HEK293T (cell line): ENCODE measurements around the gene COA8.
A peak's percentile ranks its signal among the peaks of the same experiment; 100 is the strongest.

Source experiments
- CTCF ChIA-PET: fragments of 350-600 bp; formaldehyde crosslinking; extraction: SDS; loops from one replicate; lab custom pipeline; 2021; ENCODE audit warnings: antibody characterized with exemption, inconsistent platforms; lab: Yijun Ruan, JAX
- POLR2A ChIA-PET: fragments of 350-600 bp; formaldehyde crosslinking; extraction: SDS; loops from one replicate; lab custom pipeline; 2020; ENCODE audit warnings: antibody characterized with exemption, inconsistent platforms; lab: Yijun Ruan, JAX
- DNase-seq: peaks from one replicate; pipeline ENCODE4 v3.0.0; 2012; ENCODE audit warnings: mixed read lengths; ENCODE audit errors: extremely low spot score
- ARNT ChIP-seq: fragments of 450-650 bp; IDR thresholded peaks from 2 replicates; pipeline ENCODE4 v1.6.1; 2017; ENCODE audit warnings: mild to moderate bottlenecking
- BHLHE40 ChIP-seq: fragments of 450-650 bp; IDR thresholded peaks from 2 replicates; pipeline ENCODE4 v1.6.1; 2016; ENCODE audit warnings: mild to moderate bottlenecking, moderate library complexity, borderline replicate concordance
- CTBP1 ChIP-seq: fragments of 450-650 bp; IDR thresholded peaks from 2 replicates; pipeline ENCODE4 v1.6.1; 2016; ENCODE audit warnings: borderline replicate concordance
- ELF4 ChIP-seq: fragments of 450-650 bp; IDR thresholded peaks from 2 replicates; pipeline ENCODE4 v1.6.1; 2017; ENCODE audit warnings: antibody characterized with exemption
- FOXA1 ChIP-seq: fragments of 450-650 bp; IDR thresholded peaks from 2 replicates; pipeline ENCODE4 v1.6.1; 2016; ENCODE audit warnings: mild to moderate bottlenecking
- FOXK2 ChIP-seq: fragments of 450-650 bp; IDR thresholded peaks from 2 replicates; pipeline ENCODE4 v1.6.1; 2016; ENCODE audit warnings: mild to moderate bottlenecking
- FOXM1 ChIP-seq: fragments of 450-650 bp; IDR thresholded peaks from 2 replicates; pipeline ENCODE4 v1.6.1; 2017; ENCODE audit warnings: mild to moderate bottlenecking, borderline replicate concordance
- HDGF ChIP-seq: fragments of 450-650 bp; IDR thresholded peaks from 2 replicates; pipeline ENCODE4 v1.6.1; 2017; ENCODE audit warnings: antibody characterized with exemption, borderline replicate concordance
- L3MBTL2 ChIP-seq: fragments of 450-650 bp; conservative IDR thresholded peaks from 2 replicates; pipeline ENCODE4 v1.6.1; 2016; ENCODE audit warnings: mild to moderate bottlenecking
- LEF1 ChIP-seq: fragments of 450-650 bp; IDR thresholded peaks from 2 replicates; pipeline ENCODE4 v1.6.1; 2017; ENCODE audit warnings: mild to moderate bottlenecking, borderline replicate concordance
- NFRKB ChIP-seq: fragments of 450-650 bp; IDR thresholded peaks from 2 replicates; pipeline ENCODE4 v1.6.1; 2016; ENCODE audit warnings: mild to moderate bottlenecking, moderate library complexity
- SP1 ChIP-seq: fragments of 450-650 bp; IDR thresholded peaks from 2 replicates; pipeline ENCODE4 v1.6.1; 2017
- SUZ12 ChIP-seq: fragments of 450-650 bp; IDR thresholded peaks from 2 replicates; pipeline ENCODE4 v1.6.1; 2016; ENCODE audit warnings: mild to moderate bottlenecking
- TARDBP ChIP-seq: fragments of 450-650 bp; IDR thresholded peaks from 2 replicates; pipeline ENCODE4 v1.6.1; 2016
- ZNF384 ChIP-seq: fragments of 450-650 bp; IDR thresholded peaks from 2 replicates; pipeline ENCODE4 v1.6.1; 2016
- TF ChIP-seq, protein P1 (sequence below): fragments of 450-650 bp; IDR thresholded peaks from 2 replicates; pipeline ENCODE4 v1.6.1; 2016

The COA8 gene

DNA sequence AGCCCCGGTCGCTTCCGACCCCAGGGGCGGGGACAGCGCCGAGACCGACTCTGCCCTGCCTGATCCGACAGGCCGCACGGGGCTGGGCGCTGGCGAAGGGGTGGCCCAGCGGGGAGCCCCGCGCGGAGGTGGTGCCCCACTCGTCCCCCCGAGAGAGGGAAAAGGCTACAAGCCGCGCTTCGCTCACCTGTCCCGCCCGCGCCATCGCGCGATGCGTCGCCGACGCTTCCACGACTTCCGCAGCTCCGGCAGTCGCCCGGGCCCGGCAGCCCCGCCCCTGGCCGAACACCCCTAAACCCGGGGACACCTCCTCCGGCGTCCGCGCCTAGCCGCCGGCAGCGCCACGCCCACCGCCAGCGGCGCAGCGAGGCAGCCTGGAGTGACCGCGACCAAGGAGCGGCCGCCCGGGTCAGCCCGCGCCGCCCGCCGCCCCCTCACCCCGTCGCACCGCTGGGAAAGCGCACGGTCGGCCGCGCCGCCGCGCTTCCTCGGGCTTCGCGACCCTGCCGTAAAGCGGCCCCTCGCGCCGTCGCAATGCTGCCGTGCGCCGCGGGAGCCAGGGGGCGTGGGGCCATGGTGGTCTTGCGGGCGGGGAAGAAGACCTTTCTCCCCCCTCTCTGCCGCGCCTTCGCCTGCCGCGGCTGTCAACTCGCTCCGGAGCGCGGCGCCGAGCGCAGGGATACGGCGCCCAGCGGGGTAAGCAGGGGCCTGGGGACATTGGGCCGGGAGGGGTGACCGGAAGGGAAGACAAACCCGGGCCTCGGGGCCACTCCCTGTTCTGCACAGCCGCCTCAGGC is at the start of gene COA8, which contains the start of gene BAG5:
Gene COA8, plus strand, starts transcription at position 532 of the 797 bp plus-strand sequence. Its CDS starts 42 bp downstream, at position 574.
Gene BAG5, minus strand, starts transcription at position 229 of the 797 bp plus-strand sequence. CDS start 1,493 bp downstream, outside the sequence.
- TF ChIP-seq HDGF, result no peak
- no peak for TF ChIP-seq ZNF384
- TF ChIP-seq FOXM1, result peak; percentile 97
- peak; percentile 93 for TF ChIP-seq LEF1
- no peak for TF ChIP-seq ELF4
- no peak for TF ChIP-seq FOXA1
- TF ChIP-seq NFRKB, result no peak
- TF ChIP-seq, protein P1, sequence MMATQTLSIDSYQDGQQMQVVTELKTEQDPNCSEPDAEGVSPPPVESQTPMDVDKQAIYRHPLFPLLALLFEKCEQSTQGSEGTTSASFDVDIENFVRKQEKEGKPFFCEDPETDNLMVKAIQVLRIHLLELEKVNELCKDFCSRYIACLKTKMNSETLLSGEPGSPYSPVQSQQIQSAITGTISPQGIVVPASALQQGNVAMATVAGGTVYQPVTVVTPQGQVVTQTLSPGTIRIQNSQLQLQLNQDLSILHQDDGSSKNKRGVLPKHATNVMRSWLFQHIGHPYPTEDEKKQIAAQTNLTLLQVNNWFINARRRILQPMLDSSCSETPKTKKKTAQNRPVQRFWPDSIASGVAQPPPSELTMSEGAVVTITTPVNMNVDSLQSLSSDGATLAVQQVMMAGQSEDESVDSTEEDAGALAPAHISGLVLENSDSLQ, result no peak
- TF ChIP-seq TARDBP, result no peak
- TF ChIP-seq SP1, result no peak
- TF ChIP-seq CTBP1, result no peak
- no peak for TF ChIP-seq SUZ12
- no peak for TF ChIP-seq FOXK2
- no peak for TF ChIP-seq BHLHE40
- peak; percentile 91 for TF ChIP-seq ARNT
- TF ChIP-seq L3MBTL2, result no peak
- ChIA-PET POLR2A (interaction anchor here (1.1 to 1.5 kb wide), 2 partner anchors 9 to 13 kb away, joined by 3 read pairs; no protein-coding TSS in a partner anchor), CTCF (interaction anchor here (1.7 kb wide), 1 partner anchor 44 kb away, joined by 5 read pairs; no protein-coding TSS in a partner anchor)
- DNase-seq, result peak; percentile 89

DNA sequence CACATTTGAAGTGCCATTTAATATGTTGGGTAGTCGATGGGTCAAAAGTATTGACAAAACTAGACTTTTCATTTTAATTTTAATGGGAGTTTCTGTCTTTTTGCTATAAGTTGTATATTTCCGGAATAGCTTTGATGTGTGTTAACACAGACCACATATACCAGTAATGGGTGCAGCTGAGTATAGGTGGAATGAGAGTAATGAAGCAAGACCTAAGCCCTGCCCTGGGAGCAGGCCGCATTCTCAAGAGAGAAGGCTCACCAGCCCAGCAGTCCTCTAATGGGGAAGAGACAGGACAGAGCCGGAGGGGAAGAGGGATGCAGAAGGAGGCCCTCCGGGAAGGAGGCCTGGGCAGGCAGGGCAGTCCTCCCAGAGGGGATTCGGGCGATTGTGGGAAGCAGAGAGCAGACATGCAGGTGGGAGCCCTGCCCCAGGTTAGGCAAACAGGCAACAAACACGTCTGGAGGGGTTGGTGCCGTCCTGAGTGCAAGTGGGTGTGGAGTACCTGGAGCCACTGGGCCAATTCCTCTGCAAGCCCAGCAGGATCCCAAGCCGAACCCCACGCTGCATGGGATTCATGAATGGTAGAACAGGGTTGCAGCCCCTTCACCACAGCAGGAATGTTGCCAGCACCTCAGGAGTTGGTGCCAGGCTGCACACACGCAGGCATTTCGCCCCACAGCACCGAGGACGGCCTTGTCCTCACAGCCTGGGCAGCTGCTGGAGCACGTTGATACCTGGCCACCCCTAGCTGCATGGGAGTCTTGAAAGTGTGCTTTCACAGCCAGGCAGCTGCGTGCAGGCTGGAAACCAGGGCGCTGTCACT is 48.0 kb upstream of the COA8 start:
- TF ChIP-seq ARNT, result no peak
- no peak for TF ChIP-seq NFRKB
- TF ChIP-seq FOXK2, result no peak
- TF ChIP-seq SUZ12, result no peak
- no peak for TF ChIP-seq L3MBTL2
- no peak for TF ChIP-seq ELF4
- no peak for TF ChIP-seq SP1
- TF ChIP-seq HDGF, result no peak
- no peak for TF ChIP-seq BHLHE40
- no peak for TF ChIP-seq FOXA1
- TF ChIP-seq ZNF384, result no peak
- no peak for TF ChIP-seq CTBP1
- TF ChIP-seq TARDBP, result no peak
- TF ChIP-seq, protein P1, result no peak
- CTCF ChIA-PET, result interaction anchor here (0.6 kb wide), 1 partner anchor 386 kb away, joined by 4 read pairs; no protein-coding TSS in a partner anchor
- POLR2A ChIA-PET, result no interaction called here
- DNase-seq, result no peak

- ChIA-PET CTCF (interaction anchor here (2.9 to 3.5 kb wide), 2 partner anchors 30 to 42 kb away, joined by 19 to 26 read pairs; no protein-coding TSS in a partner anchor), POLR2A (no interaction called here)
- DNase-seq, result no peak
- TF ChIP-seq LEF1 (no peak), L3MBTL2 (no peak), NFRKB (no peak), SUZ12 (no peak), CTBP1 (no peak), FOXK2 (no peak), ZNF384 (no peak), ARNT (no peak), HDGF (no peak), BHLHE40 (no peak), FOXM1 (no peak), SP1 (no peak), FOXA1 (no peak), TARDBP (no peak), ELF4 (no peak)
- TF ChIP-seq, protein P1, result no peak
Observed at GRCh38 chr14:103516426-103517173, 46.2 kb upstream of the COA8 start.

GRCh38 chr14:103517174-103517566 is 45.6 kb upstream of the COA8 start:
- TF ChIP-seq, protein P1, result no peak
- TF ChIP-seq FOXA1 (no peak), CTBP1 (no peak), ELF4 (no peak), ARNT (no peak)
- DNase-seq, result no peak
- ChIA-PET POLR2A (no interaction called here), CTCF (interaction anchor here (2.9 to 3.5 kb wide), 2 partner anchors 29 to 41 kb away, joined by 19 to 26 read pairs; no protein-coding TSS in a partner anchor)
